ENCODE measurements around the gene ELOVL6. TPM values are rescaled to one million over a fixed set of nuclear protein-coding genes. Genes with fewer than 3 reads are reported as not detected.

ELOVL6 gene
- total and polyA plus RNA-seq, 9 of the 15 experiments (the other 6 are each of a cell fraction or from before 2014, with no cell fraction given): 18.3 to 82.6 (median 46.0) TPM

DNA sequence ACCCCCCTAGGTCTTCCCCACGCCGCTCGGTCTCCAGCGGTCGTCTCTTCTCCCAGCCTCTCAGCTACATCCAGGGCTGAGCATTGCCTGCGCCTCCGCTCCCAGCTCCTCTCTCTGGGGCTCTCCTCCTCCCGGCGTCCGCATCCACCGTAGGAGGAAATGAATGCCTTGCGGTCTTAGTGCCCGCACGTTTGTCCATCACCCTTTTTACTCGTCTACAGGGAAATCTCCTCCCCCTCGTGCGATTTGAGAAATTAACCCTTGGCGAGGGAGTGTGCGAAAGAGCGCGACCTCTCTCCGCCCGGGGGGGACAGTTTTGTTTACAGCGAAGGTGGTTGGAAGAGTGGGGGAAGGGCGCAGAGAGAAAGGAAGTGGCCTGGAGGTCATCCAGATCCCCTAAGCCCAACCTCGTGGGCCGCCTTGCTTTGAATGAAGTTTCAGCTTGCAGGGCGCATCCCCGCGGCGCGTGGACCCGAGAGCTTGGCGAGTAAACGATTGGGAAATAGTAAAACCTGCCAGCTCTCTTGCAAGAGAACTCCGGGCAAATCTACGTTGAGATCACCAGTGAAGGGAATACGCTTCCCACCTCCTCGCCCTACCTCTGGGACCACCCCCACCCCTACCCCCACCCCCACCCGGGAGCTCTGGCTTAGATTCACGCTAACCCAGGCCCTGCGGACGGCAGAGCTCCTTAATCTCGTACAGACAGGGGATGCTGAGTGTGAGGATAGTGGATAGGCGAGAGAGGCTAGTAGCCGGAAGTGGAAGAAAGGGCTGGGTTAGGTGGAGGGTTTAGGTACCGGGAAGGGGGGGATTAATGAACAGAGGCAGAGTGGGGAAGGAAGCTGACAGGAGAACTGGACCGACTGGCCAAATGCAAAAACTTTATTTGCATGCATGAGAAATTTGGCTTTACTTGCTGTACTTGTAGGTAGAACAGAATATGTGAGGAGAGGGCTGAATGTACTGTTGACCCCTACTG is at the start of gene ELOVL6 (continued):
- TF ChIP-seq ZNF212 (CRISPR knock-in tag; IDR thresholded peaks at IDR 0.05) (no peak), TEAD4 (IDR thresholded peaks at IDR 0.05; ENCODE audit: low read length) (peak; percentile 44; the same call in 1 of the 2 replicates), TEAD4 (CRISPR knock-in tag; IDR thresholded peaks at IDR 0.05; ENCODE audit: borderline replicate concordance) (no peak), MAFG (tag; conservative IDR thresholded peaks at IDR 0.05) (no peak), ZNF589 (CRISPR knock-in tag; IDR thresholded peaks at IDR 0.05; ENCODE audit: low read depth) (no peak; the same call in 1 of the 2 replicates), PTRF (tag; IDR thresholded peaks at IDR 0.05) (no peak), ZNF79 (CRISPR knock-in tag; IDR thresholded peaks at IDR 0.05; ENCODE audit: low read depth) (no peak), KDM2B (CRISPR knock-in tag; IDR thresholded peaks at IDR 0.05) (0 out of 2 replicates have a peak, but pooled peaks have one; percentile 50), WHSC1 (IDR thresholded peaks at IDR 0.05; ENCODE audit: low read length) (no peak), GATA2 (CRISPR knock-in tag; IDR thresholded peaks at IDR 0.05) (no peak), ZNF324 (CRISPR knock-in tag; IDR thresholded peaks at IDR 0.05) (no peak), ASH1L (IDR thresholded peaks at IDR 0.05; ENCODE audit: borderline replicate concordance, low read depth, partially characterized antibody) (no peak), U2AF2 (optimal IDR thresholded peaks at IDR 0.05; ENCODE audit: low read depth, low read length) (no peak), RBM25 (IDR thresholded peaks at IDR 0.05; ENCODE audit: low read depth, low read length, severe bottlenecking) (no peak), PHB2 (IDR thresholded peaks at IDR 0.05; ENCODE audit: low read depth) (no peak), ZNF707 (CRISPR knock-in tag; conservative IDR thresholded peaks at IDR 0.05) (no peak), ETS2 (tag; IDR thresholded peaks at IDR 0.05; ENCODE audit: borderline replicate concordance, poor library complexity, severe bottlenecking) (no peak)
- TF ChIP-seq, protein P1, sequence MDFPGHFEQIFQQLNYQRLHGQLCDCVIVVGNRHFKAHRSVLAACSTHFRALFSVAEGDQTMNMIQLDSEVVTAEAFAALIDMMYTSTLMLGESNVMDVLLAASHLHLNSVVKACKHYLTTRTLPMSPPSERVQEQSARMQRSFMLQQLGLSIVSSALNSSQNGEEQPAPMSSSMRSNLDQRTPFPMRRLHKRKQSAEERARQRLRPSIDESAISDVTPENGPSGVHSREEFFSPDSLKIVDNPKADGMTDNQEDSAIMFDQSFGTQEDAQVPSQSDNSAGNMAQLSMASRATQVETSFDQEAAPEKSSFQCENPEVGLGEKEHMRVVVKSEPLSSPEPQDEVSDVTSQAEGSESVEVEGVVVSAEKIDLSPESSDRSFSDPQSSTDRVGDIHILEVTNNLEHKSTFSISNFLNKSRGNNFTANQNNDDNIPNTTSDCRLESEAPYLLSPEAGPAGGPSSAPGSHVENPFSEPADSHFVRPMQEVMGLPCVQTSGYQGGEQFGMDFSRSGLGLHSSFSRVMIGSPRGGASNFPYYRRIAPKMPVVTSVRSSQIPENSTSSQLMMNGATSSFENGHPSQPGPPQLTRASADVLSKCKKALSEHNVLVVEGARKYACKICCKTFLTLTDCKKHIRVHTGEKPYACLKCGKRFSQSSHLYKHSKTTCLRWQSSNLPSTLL (IDR thresholded peaks at IDR 0.05): no peak
- TF ChIP-seq, protein P2, sequence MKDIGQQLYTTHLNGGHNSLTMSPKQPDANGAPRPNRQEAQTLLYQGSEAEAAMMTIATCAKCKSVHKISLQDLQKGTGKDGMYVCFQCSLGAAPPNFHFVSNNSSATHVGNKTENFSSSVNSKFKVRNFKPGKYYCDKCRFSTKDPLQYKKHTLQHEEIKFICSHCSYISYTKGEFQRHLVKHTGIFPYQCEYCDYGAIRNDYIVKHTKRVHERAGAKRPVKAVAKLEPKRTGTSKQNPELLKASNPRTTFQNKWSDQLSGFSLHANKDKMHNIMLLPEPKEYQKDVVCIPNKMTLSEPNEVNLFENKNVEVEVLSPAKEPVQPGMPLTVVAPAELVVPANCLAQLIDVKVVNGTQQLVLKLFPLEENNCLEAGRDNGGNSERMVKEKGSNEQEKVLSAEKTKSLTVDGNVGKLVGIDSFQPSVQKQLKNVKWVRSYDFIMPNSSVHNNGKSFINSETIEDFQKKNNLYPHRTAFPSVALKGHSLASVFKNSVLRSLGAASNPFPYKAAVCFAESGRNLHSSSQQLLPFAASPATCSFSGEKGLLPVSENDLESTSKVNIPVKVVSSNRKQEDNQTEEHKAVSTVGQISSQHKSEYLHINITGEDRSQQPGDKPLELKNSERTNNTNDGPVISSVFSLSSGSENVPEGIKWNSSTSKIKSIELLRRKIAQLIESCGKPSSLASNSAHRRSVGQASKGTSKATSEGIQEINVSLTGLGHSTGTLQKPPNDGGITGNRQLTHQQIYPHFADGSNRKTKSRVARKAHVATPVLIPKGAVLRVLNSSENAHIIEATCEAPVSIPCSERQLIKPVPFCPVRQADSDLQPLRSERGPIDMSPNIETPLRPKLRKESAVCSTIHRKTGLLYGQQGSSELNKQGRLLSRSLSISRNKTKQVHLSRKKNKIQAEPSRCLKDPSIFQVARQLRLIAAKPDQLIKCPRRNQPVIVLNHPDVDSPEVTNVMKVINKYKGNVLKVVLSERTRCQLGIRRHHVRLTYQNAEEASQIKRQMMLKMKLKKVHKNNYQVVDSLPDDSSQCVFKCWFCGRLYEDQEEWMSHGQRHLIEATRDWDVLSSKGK (CRISPR knock-in tag; IDR thresholded peaks at IDR 0.05): no peak
- TF ChIP-seq, protein P3, sequence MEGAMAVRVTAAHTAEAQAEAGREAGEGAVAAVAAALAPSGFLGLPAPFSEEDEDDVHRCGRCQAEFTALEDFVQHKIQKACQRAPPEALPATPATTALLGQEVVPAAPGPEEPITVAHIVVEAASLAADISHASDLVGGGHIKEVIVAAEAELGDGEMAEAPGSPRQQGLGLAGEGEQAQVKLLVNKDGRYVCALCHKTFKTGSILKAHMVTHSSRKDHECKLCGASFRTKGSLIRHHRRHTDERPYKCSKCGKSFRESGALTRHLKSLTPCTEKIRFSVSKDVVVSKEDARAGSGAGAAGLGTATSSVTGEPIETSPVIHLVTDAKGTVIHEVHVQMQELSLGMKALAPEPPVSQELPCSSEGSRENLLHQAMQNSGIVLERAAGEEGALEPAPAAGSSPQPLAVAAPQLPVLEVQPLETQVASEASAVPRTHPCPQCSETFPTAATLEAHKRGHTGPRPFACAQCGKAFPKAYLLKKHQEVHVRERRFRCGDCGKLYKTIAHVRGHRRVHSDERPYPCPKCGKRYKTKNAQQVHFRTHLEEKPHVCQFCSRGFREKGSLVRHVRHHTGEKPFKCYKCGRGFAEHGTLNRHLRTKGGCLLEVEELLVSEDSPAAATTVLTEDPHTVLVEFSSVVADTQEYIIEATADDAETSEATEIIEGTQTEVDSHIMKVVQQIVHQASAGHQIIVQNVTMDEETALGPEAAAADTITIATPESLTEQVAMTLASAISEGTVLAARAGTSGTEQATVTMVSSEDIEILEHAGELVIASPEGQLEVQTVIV (CRISPR knock-in tag; IDR thresholded peaks at IDR 0.05; ENCODE audit: borderline replicate concordance): no peak
